ENCODE results near the gene TOX4.

GRCh38 chr14:21543521-21543960 is 66.5 kb downstream of the TOX4 start:
- TF ChIP-seq YY1 (IDR thresholded peaks at IDR 0.05; ENCODE audit: insufficient read depth, insufficient read length), result no peak
- no peak for TF ChIP-seq ZNF274 (IDR thresholded peaks at IDR 0.05; ENCODE audit: low read depth, low read length)
